Right lobe of liver (tissue), 4 donors: ENCODE data around the gene SPIN4.

Source experiments
- CTCF ChIP-seq, 4 donors: fragments of 200-600 bp in 3 of 4; fragments of 450-650 bp in 1 of 4; IDR thresholded peaks; one replicate each; pipeline versions ENCODE4 v1.5.1 to v1.8.0; 2016 to 2022; ENCODE audit warnings: antibody characterized with exemption in 4 of 4, mild to moderate bottlenecking in 2 of 4
- POLR2A ChIP-seq: fragments of 450-650 bp; IDR thresholded peaks from one replicate; pipeline ENCODE4 v1.6.1; 2017; ENCODE audit warnings: antibody characterized with exemption, mild to moderate bottlenecking
- donor health status: DM: no; HTN: no; CAD: no.
- donor health status: DM: no; HTN: no; CAD: no.
- donor health status: DM: no; HTN: yes; CAD: no.

GRCh38 chrX:63349307-63349706, 1.8 kb downstream of the SPIN4 start:
- TF ChIP-seq POLR2A: no peak
- TF ChIP-seq CTCF (IDR thresholded peaks at IDR 0.05): no peak
